Adipocyte (in vitro differentiated cells): ENCODE results near the gene INPP5J.
"Not testable (repeated sequence)": the region's sequence is repeated elsewhere in the genome, so short reads cannot be mapped to it uniquely, and the experiment has no call there.

Experiments used
- DNase-seq: peaks from one replicate; pipeline ENCODE4 v3.0.0-alpha.2; 2015; ENCODE audit warnings: low read depth
- H3K27me3 ChIP-seq: replicated peaks from 2 replicates; pipeline ENCODE4 v1.7.0; 2013; ENCODE audit warnings: mild to moderate bottlenecking, low read length, moderate library complexity; ENCODE audit not compliant: control insufficient read depth, insufficient read depth
- H3K36me3 ChIP-seq: 2 replicates; pipeline ENCODE4 v1.7.0; 2013; ENCODE audit warnings: low read length, mild to moderate bottlenecking, moderate library complexity; ENCODE audit not compliant: control insufficient read depth, insufficient read depth, severe bottlenecking
- H3K4me1 ChIP-seq: 2 replicates; pipeline ENCODE4 v1.7.0; 2013; ENCODE audit warnings: mild to moderate bottlenecking, low read length, moderate library complexity; ENCODE audit not compliant: control insufficient read depth, insufficient read depth
- H3K4me3 ChIP-seq: 2 replicates; pipeline ENCODE4 v1.7.0; 2013; ENCODE audit warnings: mild to moderate bottlenecking, low read length, moderate library complexity
- H3K9ac ChIP-seq: 2 replicates; pipeline ENCODE4 v1.7.0; 2013; ENCODE audit warnings: mild to moderate bottlenecking, low read length, moderate library complexity
- H3K9me3 ChIP-seq: 2 replicates; pipeline ENCODE4 v1.7.0; 2013; ENCODE audit warnings: mild to moderate bottlenecking, low read length, moderate library complexity; ENCODE audit not compliant: control insufficient read depth

The INPP5J gene

GRCh38 chr22:31161386-31161785 lies 38.6 kb downstream of the INPP5J start:
- Histone ChIP-seq H3K9me3 (no peaks in the 10 kb centered on the region), H3K36me3 (peaks cover 22% of the 10 kb centered on the region), H3K9ac (peak overlapping the region; percentile 98), H3K4me3 (peak overlapping the region; percentile 95), H3K27me3 (no peaks in the 10 kb centered on the region), H3K4me1 (peaks cover 30% of the 10 kb centered on the region)
- DNase-seq: no peak

- H3K36me3 ChIP-seq: peaks cover 22% of the 10 kb centered on the region
- peaks cover 33% of the 10 kb centered on the region for H3K4me1 ChIP-seq
- H3K4me3 ChIP-seq: peak overlapping the region; percentile 95
- peak; percentile 41 for DNase-seq
- no peaks in the 10 kb centered on the region for H3K27me3 ChIP-seq
- peak overlapping the region; percentile 98 for H3K9ac ChIP-seq
- H3K9me3 ChIP-seq: no peaks in the 10 kb centered on the region
Observed at GRCh38 chr22:31162015-31162765, 39.4 kb downstream of the INPP5J start.

GRCh38 chr22:31170971-31171370 lies 48.2 kb downstream of the INPP5J start:
- Histone ChIP-seq H3K9me3 (no peaks in the 10 kb centered on the region), H3K4me1 (peaks cover 71% of the 10 kb centered on the region), H3K4me3 (no peak overlapping the region), H3K27me3 (no peaks in the 10 kb centered on the region), H3K36me3 (peaks cover 6% of the 10 kb centered on the region), H3K9ac (no peak overlapping the region)
- DNase-seq: no peak

- not testable (repeated sequence) for DNase-seq, H3K4me3 ChIP-seq, H3K36me3 ChIP-seq, H3K9me3 ChIP-seq, H3K27me3 ChIP-seq, H3K9ac ChIP-seq
- peaks cover 70% of the 10 kb centered on the region for H3K4me1 ChIP-seq
Observed at GRCh38 chr22:31171734-31172133, 49.0 kb downstream of the INPP5J start.

- peak; percentile 86 for DNase-seq
- H3K27me3 ChIP-seq: no peaks in the 10 kb centered on the region
- H3K4me1 ChIP-seq: peaks cover 73% of the 10 kb centered on the region
- H3K9ac ChIP-seq: peak overlapping the region; percentile 78
- H3K4me3 ChIP-seq: peak overlapping the region; percentile 58
- peaks cover 6% of the 10 kb centered on the region for H3K36me3 ChIP-seq
- no peaks in the 10 kb centered on the region for H3K9me3 ChIP-seq
Observed at GRCh38 chr22:31173386-31174145, 50.8 kb downstream of the INPP5J start.

GRCh38 chr22:31176923-31177322 lies 54.2 kb downstream of the INPP5J start:
- no peaks in the 10 kb centered on the region for H3K9me3 ChIP-seq
- H3K9ac ChIP-seq: peak overlapping the region; percentile 57
- no peaks in the 10 kb centered on the region for H3K27me3 ChIP-seq
- peaks cover 7% of the 10 kb centered on the region for H3K36me3 ChIP-seq
- no peak overlapping the region for H3K4me3 ChIP-seq
- peaks cover 70% of the 10 kb centered on the region for H3K4me1 ChIP-seq
- no peak for DNase-seq

GRCh38 chr22:31177420-31178162 lies 54.8 kb downstream of the INPP5J start:
- H3K4me3 ChIP-seq: peak overlapping the region; percentile 39
- peaks cover 66% of the 10 kb centered on the region for H3K4me1 ChIP-seq
- H3K9ac ChIP-seq: peak overlapping the region; percentile 57
- H3K27me3 ChIP-seq: no peaks in the 10 kb centered on the region
- peaks cover 12% of the 10 kb centered on the region for H3K36me3 ChIP-seq
- H3K9me3 ChIP-seq: no peaks in the 10 kb centered on the region
- peak; percentile 81 for DNase-seq

GRCh38 chr22:31178859-31179258 lies 56.1 kb downstream of the INPP5J start:
- H3K9me3 ChIP-seq: no peaks in the 10 kb centered on the region

GRCh38 chr22:31179345-31179744 lies 56.6 kb downstream of the INPP5J start:
- DNase-seq: peak; percentile 81

More at GRCh38 chr22:31178859-31179258, 56.1 kb downstream of the INPP5J start:
- H3K4me1 ChIP-seq: peaks cover 53% of the 10 kb centered on the region
- no peaks in the 10 kb centered on the region for H3K27me3 ChIP-seq
- DNase-seq: no peak
- no peak overlapping the region for H3K4me3 ChIP-seq
- H3K36me3 ChIP-seq: peaks cover 13% of the 10 kb centered on the region
- no peak overlapping the region for H3K9ac ChIP-seq

GRCh38 chr22:31184015-31184414 lies 61.2 kb downstream of the INPP5J start:
- no peak overlapping the region for H3K4me3 ChIP-seq
- H3K9ac ChIP-seq: no peak overlapping the region
- no peaks in the 10 kb centered on the region for H3K9me3 ChIP-seq
- peaks cover 8% of the 10 kb centered on the region for H3K4me1 ChIP-seq
- peaks cover 27% of the 10 kb centered on the region for H3K36me3 ChIP-seq
- DNase-seq: no peak
- no peaks in the 10 kb centered on the region for H3K27me3 ChIP-seq

More at GRCh38 chr22:31179345-31179744, 56.6 kb downstream of the INPP5J start:
- Histone ChIP-seq H3K36me3 (peaks cover 13% of the 10 kb centered on the region), H3K27me3 (no peaks in the 10 kb centered on the region), H3K4me3 (no peak overlapping the region), H3K9me3 (no peaks in the 10 kb centered on the region), H3K4me1 (peaks cover 48% of the 10 kb centered on the region), H3K9ac (no peak overlapping the region)
